ENCODE measurements around the gene ORAI1. TPM values are rescaled to one million over a fixed set of nuclear protein-coding genes. Genes with fewer than 3 reads are reported as not detected.

Gene ORAI1
- total RNA-seq, 3 donors from 2014 or later (not counting 1 experiment from before 2014, with no cell fraction given) = 64.6 to 74.1 (median 70.8) TPM

DNA sequence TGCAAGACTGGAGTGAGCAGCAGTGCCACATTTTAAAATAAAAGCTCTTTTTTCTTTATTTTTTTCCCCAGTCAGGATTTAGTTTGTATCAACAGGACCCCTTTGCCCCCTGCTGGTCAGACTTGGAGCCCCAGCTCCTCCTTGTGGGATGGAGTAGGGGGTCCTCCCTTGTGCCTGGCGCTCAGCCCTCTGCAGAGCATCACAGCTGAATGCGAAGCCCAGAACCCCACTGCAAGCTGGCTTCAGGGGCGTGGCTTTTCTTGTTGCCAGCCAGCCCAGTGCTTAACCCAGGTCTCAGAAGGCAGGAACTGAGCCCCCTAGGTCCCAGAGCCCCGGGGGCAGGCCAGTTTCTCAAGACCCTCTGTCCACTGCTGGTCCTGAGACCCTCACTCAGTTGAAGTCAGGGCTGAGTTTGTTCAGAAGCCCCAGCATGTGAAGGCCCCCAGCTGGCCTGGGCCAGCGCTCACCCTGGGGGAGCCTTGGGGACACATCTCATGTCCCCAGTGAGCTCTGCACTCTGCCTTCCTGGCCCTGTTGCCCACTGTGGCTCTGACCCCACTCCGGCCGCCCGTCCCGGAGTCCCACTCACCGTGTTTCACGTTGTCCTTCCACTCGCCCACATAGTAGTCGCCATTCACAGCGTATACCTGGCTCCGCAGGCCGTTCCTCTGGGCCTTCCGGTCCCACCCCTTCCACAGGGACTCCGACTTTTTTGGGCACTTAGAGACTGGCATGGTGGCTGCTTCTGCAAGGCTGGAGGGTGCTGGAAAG lies 42.6 kb downstream of the ORAI1 start:
- Mint-ChIP-seq H3K9me3 (no peaks in the 10 kb centered on the region), H3K4me1 (peaks cover 27 to 57% of the 10 kb centered on the region in 2 donors), H3K4me3 (no peak overlapping the region), H3K27me3 (ENCODE audit: low read depth in 2 of 2) (no peaks in the 10 kb centered on the region), H3K36me3 (no peaks in the 10 kb centered on the region), H3K27ac (peak overlapping the region in 1 of 2 donors; percentile 79)
- TF ChIP-seq, protein P1, sequence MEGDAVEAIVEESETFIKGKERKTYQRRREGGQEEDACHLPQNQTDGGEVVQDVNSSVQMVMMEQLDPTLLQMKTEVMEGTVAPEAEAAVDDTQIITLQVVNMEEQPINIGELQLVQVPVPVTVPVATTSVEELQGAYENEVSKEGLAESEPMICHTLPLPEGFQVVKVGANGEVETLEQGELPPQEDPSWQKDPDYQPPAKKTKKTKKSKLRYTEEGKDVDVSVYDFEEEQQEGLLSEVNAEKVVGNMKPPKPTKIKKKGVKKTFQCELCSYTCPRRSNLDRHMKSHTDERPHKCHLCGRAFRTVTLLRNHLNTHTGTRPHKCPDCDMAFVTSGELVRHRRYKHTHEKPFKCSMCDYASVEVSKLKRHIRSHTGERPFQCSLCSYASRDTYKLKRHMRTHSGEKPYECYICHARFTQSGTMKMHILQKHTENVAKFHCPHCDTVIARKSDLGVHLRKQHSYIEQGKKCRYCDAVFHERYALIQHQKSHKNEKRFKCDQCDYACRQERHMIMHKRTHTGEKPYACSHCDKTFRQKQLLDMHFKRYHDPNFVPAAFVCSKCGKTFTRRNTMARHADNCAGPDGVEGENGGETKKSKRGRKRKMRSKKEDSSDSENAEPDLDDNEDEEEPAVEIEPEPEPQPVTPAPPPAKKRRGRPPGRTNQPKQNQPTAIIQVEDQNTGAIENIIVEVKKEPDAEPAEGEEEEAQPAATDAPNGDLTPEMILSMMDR (IDR thresholded peaks at IDR 0.05) = peak; percentile 68
- intact Hi-C loops (cut with micrococcal nuclease) = loop anchor here (1.0 kb wide), 1 partner anchor 169 kb away; no protein-coding TSS in a partner anchor
- Histone ChIP-seq H3K4me1 (ENCODE audit: control insufficient read depth, insufficient read depth, low read length) (peaks cover 51% of the 10 kb centered on the region), H3K9me3 (ENCODE audit: control insufficient read depth, insufficient read depth, low read length) (no peaks in the 10 kb centered on the region), H3K27ac (ENCODE audit: low read length) (no peak overlapping the region), H3K36me3 (ENCODE audit: control insufficient read depth, insufficient read depth, low read length) (no peaks in the 10 kb centered on the region), H3K4me3 (ENCODE audit: low read length) (no peak overlapping the region), H3K27me3 (ENCODE audit: control insufficient read depth, insufficient read depth, low read length) (no peaks in the 10 kb centered on the region)
- DNase-seq (peak; percentile 47 to 79), ATAC-seq (no peak)
- WGBS (ENCODE audit: insufficient coverage) = 90% methylated on average over 18 of the region's 18 CpGs

DNA sequence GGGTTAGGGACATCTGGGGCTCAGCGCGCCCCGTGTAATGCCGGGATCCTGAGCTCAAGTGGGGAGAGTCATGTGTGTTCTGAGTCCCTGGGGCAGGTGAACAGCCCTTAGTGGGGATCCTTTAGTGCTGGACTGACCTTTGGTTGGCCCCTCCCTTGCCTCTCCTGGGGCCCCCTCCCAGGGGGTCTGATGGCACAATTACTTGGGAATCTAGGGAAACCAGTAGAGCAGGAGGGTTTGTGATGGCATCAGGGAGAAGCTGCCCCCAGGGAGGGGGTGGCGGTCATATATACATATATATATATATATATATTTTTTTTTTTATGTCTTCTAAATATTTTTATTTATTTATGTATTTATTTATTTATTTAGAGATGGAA lies 43.2 kb downstream of the ORAI1 start, which contains the start of gene MORN3:
MORN3 (minus strand) TSS at position 134 of the 380 bp plus-strand sequence. CDS start 171 bp downstream, outside the sequence.
- H3K4me1 ChIP-seq (ENCODE audit: control insufficient read depth, insufficient read depth, low read length) = peaks cover 45% of the 10 kb centered on the region
- H3K27me3 Mint-ChIP-seq (ENCODE audit: low read depth in 2 of 2) = no peaks in the 10 kb centered on the region

DNA sequence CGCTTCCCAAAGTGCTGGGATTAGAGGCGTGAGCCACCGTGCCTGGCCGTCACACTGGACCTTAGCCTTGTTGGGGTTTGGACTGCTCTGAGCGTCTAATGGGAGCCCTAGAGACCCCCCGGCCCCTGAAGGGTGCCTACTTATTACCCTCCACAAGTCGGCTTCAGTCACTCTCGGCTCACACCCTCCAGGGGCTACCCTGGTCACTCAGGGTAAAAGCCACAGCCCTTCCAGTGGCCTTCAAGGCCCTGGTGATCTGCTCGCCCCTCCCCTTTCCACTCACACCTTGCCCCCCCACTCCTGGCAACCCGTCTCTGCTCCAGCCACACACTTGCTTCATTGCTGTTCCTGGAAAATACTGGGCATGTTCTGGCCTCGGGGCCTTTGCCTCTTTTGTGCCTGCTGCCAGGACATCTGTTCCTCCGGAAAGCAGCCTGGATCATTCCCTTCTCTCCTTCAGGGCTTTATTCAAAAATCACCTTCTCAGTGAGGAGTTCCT lies 46.7 kb downstream of the ORAI1 start:
- peak in 1 of 3 donors; percentile 4 for ATAC-seq
- H3K9me3 Mint-ChIP-seq = no peaks in the 10 kb centered on the region
- intact Hi-C loops (cut with micrococcal nuclease) = loop anchor here (2.0 kb wide), 1 partner anchor 14 kb away; no protein-coding TSS in a partner anchor
- no peaks in the 10 kb centered on the region for H3K36me3 Mint-ChIP-seq
- H3K4me3 ChIP-seq (ENCODE audit: low read length) = peak overlapping the region; percentile 76
- TF ChIP-seq, protein P1 (IDR thresholded peaks at IDR 0.05) = no peak
- peaks cover 16 to 34% of the 10 kb centered on the region in 2 donors for H3K4me1 Mint-ChIP-seq
- peak overlapping the region; percentile 100 for H3K27ac ChIP-seq (ENCODE audit: low read length)
- WGBS (ENCODE audit: insufficient coverage) = 75% methylated on average over 12 of the region's 12 CpGs
- DNase-seq = peak; percentile 43 to 55
- H3K27ac Mint-ChIP-seq = peak overlapping the region; percentile 100
- peak overlapping the region; percentile 93 for H3K4me3 Mint-ChIP-seq
- no peaks in the 10 kb centered on the region for H3K27me3 Mint-ChIP-seq (ENCODE audit: low read depth in 2 of 2)
- H3K27me3 ChIP-seq (ENCODE audit: control insufficient read depth, insufficient read depth, low read length) = no peaks in the 10 kb centered on the region
- no peaks in the 10 kb centered on the region for H3K9me3 ChIP-seq (ENCODE audit: control insufficient read depth, insufficient read depth, low read length)
- peaks cover 32% of the 10 kb centered on the region for H3K4me1 ChIP-seq (ENCODE audit: control insufficient read depth, insufficient read depth, low read length)
- no peaks in the 10 kb centered on the region for H3K36me3 ChIP-seq (ENCODE audit: control insufficient read depth, insufficient read depth, low read length)

More for the DNA sequence above, 43.2 kb downstream of the ORAI1 start, which contains the start of gene MORN3:
- ATAC-seq (no peak), DNase-seq (no peak)
- no peaks in the 10 kb centered on the region for H3K9me3 Mint-ChIP-seq
- TF ChIP-seq, protein P1 (IDR thresholded peaks at IDR 0.05) = no peak
- intact Hi-C loops (cut with micrococcal nuclease) = no loop called here
- no peaks in the 10 kb centered on the region for H3K9me3 ChIP-seq (ENCODE audit: control insufficient read depth, insufficient read depth, low read length)
- H3K4me3 ChIP-seq (ENCODE audit: low read length) = no peak within 1 kb of the TSS
- H3K36me3 Mint-ChIP-seq = no peaks in the 10 kb centered on the region
- peaks cover 21 to 52% of the 10 kb centered on the region in 2 donors for H3K4me1 Mint-ChIP-seq
- H3K27ac Mint-ChIP-seq = peak within 1 kb of the TSS; percentile 100
- no peak within 1 kb of the TSS for H3K27ac ChIP-seq (ENCODE audit: low read length)
- H3K4me3 Mint-ChIP-seq = no peak within 1 kb of the TSS
- H3K27me3 ChIP-seq (ENCODE audit: control insufficient read depth, insufficient read depth, low read length) = no peaks in the 10 kb centered on the region
- H3K36me3 ChIP-seq (ENCODE audit: control insufficient read depth, insufficient read depth, low read length) = no peaks in the 10 kb centered on the region
- WGBS (ENCODE audit: insufficient coverage) = 100% methylated on average over 4 of the region's 5 CpGs
